Fibroblast of pulmonary artery (primary cell): ENCODE measurements around the gene MYH9.
"Not testable (repeated sequence)": the region's sequence is repeated elsewhere in the genome, so short reads cannot be mapped to it uniquely, and the experiment has no call there.

Experiments
- DNase-seq: peaks from one replicate; pipeline ENCODE4 v3.0.0-alpha.2; 2010; ENCODE audit warnings: low read depth
- H3K4me3 ChIP-seq: replicated peaks from 2 replicates; pipeline ENCODE4 v1.5.1; 2011; ENCODE audit warnings: low read depth, mild to moderate bottlenecking, control low read depth, low read length, moderate library complexity
- CTCF ChIP-seq: IDR thresholded peaks from 2 replicates; pipeline ENCODE4 v1.5.1; 2011; ENCODE audit warnings: mild to moderate bottlenecking, control low read depth, low read length, inconsistent platforms; ENCODE audit errors: missing control alignments

The MYH9 gene

GRCh38 chr22:36425977-36426523, 38.3 kb upstream of the MYH9 start:
- no peak for TF ChIP-seq CTCF
- DNase-seq = peak; percentile 66

GRCh38 chr22:36424901-36425579, 37.3 kb upstream of the MYH9 start:
- TF ChIP-seq CTCF = no peak
- H3K4me3 ChIP-seq = no peak overlapping the region
- DNase-seq = no peak

More at GRCh38 chr22:36425977-36426523, 38.3 kb upstream of the MYH9 start:
- H3K4me3 ChIP-seq = no peak overlapping the region

- DNase-seq, H3K4me3 ChIP-seq: not testable (repeated sequence)
Measured at GRCh38 chr22:36424466-36424865, 36.7 kb upstream of the MYH9 start.

DNA sequence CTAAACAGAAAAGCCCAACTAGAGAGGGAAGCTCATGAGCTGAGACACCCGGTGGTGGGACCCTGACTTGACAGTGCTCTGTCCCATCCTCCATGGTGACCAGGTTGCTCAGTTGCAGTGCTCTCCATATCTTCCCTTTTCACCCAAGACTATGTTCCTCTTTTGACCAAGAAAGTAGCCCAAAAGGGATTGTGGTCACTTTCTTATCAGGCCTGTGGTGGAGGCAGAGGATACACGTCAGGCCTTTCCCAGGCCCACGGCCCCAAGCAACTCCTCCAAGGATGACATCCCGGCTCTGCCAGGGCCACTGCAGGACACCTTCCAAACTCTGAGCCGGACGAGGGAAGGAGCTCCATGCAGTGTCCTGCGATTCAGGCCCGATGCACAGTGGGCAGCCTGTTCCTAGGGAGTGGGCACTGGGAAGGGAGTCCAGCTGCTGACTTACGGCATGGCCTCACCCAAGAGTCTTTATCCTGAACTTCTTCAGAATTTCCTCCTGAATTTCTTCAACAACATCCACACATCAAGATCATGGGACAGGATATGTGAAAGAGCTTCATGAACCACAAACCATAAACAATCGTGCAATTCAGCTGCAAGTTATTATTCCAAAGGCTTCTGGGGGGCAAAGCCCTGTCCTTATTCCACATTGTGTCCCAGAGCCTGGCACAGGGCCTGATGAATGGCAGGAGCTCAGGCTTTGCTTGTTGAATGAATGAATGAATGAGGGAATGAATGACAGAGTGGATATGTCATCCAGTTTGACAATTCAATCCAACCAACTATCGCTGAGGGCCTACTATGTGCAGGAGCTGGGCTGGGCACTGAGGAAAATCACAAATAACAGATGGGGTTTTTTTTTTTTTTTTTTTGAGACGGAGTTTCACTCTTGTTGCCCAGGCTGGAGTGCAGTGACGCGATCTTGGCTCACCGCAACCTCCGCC, 36.0 kb upstream of the MYH9 start:
- no peak for TF ChIP-seq CTCF
- H3K4me3 ChIP-seq = no peak overlapping the region

DNA sequence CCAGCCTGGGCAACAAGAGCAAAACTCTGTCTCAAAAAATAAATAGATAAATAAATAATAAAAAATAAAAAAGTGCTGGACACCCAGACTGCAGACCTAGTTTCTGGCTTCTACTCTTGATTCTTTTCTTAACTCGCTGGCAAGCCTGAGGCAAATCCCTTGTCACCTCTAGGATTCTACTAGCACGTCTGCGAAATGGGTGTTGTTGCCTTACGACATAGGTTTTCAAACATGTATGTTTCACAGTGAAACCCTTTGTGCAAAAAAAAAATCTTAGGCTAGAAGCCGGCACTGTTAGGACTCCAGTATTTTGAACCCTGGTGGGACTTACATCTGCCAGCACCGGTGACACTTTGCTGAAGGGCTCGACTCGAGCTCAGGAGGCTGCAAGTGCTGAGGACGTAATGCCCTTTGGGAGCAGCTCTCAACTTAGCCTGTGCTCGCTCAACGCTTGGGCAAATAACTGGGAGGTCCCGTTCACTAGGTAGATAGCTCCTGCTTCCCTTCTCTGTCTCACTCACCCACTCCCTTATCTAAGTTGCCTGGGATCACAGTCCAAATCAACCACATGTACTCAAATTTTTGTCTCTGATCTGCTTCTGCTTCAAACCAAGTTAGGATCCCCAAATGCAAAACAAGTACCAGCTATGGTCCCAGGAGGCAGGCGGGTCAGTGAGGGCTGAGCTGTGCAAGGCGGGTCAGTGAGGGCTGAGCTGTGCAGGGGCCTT, 34.7 kb upstream of the MYH9 start:
- no peak for TF ChIP-seq CTCF
- H3K4me3 ChIP-seq = no peak overlapping the region
- no peak for DNase-seq

More for the DNA sequence above, 36.0 kb upstream of the MYH9 start:
- peak; percentile 51 for DNase-seq

GRCh38 chr22:36419912-36420882, 32.4 kb upstream of the MYH9 start:
- no peak for DNase-seq
- no peak for TF ChIP-seq CTCF
- no peak overlapping the region for H3K4me3 ChIP-seq
